Bone marrow (tissue), 2 donors: ENCODE measurements around the gene GRM3.

ENCODE experiments used
- DNase-seq, 2 donors: peaks; one replicate each; lab custom pipeline; 2025; lab: John Stamatoyannopoulos, UW

GRM3 gene

DNA sequence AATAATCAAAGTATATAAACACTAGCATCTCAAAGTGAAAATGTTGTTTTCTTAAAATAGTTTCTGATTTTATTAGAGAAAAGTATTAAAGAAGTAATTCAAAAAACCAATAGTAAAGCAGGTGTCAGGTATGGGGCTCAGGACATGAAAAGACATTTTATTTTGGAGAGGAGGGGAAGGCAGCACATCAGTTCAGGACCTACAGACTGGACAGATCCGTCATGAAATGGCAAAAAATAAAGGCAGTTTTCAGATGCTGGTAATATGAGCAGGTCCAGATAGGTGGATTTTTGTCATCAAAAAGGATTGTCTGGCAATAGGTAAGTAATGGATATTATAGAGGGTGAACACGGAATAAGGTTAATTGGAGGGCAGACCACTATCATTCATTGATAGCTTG is 49.0 kb downstream of the GRM3 start:
- DNase-seq, result no peak

DNA sequence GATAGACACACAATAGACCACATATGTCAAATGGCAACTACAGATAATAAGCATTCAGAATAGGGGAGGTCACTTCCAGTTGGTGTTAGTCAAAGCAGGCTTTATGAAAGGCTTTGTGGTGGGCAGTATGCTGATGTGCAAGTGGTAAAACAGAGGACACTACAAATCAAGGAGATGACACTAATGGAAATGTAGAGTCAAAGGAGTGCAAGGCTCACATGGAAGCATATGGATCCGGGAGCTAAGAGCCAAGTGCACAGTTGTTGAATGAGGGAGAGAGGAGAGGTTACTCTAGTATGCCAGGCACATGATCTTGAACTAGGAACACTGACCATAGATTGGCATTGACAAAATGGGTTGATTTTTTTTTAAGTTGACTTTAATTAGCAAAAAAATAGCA is 62.7 kb downstream of the GRM3 start:
- no peak for DNase-seq

DNA sequence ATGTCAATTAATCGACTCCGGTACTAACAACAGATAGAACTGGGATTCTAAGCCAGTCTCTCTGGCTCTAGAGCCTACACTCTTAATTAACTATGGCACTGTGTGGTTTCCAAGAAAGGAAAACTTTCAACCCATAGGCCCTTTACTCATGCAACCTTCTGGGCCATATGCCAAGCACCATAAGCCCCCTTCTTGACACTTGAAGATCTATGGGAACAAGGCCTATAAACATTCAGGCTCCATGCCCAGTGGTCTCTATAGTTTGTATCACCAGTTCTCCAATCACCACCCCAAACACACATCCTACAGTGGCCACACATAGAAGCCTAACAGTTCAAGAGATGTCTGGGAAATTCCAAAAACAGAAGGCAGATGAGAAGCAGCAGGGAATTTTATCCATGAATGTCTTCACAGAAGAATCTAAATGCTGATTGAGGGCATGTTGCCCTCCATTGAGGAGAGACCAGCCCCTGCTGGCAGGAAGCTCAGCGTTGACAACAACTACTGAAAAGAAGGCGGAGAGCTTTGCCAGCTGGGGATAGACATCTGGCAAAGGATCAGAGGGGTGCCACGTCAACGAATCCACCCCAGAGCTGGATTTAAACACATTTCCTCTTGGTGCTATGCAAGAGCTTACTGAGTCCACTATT is 64.4 kb downstream of the GRM3 start:
- no peak for DNase-seq

DNA sequence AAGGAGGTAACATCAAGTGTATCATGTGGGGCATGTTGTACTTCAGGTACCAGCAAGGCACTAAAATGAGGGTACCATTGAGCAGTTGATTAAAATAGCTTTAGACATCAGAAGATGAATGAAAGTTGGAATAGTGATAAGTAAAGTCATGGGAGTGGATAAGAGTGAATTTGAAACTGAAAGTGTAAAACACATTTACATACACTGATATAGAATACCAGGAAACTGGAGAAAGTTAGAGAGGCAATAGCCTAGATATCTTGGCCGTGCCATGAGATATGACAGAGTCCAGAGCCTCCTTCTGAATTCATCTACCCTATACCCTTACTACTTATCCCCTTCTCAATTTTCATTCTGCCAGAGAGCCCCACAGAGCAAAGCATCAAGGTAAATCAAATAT is 76.6 kb downstream of the GRM3 start:
- no peak for DNase-seq

DNA sequence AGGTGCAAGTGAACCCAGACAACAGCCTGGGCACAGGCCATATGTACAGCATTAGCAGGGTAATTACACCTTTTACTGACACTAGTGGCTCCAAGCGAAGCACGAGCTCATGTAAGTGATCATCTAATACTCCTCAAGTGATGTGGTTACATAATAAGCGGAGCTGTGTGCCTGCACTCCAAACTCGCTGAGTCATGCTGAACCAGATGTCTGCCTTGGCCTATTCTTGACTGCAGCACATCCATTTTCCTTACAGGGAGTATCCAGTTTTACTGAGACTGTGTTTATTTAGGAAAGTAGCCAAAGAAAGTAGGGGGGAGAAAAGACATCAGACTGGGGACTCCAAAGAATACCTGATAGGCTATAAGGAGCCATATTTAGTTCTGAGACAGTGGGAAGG is 90.1 kb downstream of the GRM3 start:
- no peak for DNase-seq

DNA sequence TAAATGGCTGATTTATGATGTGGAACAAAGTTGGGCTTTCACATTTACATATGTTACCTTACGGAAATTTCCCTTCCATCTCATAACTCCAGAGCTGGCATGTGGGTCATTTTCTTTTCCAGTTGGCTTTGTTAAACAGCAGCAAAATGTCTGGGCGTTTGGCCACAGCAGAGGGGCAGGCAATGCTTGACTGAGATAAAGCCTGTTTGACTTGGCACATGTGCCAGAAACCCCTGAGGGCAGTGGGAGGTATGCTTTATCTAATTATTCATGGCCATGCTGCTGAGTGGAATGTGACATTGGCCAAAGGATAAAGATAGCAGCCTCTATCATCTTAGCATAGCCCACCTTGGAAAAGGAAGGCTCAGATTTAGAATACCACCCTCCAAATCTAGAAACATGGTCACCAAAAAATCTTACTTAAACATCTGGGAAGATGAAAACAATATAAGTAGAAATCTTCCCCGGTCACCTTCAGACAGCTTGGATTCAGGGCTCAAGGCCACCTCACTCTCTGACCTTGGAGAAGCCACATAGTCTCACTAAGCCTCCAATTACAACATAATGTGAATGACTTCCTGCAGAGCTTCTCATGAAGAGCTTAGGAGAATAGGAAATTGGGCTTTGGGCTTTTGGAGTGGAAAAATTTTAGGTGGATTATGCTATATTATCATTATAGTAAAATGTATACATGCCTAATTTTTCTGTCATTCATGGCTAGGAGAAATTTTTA is 101.5 kb downstream of the GRM3 start:
- no peak for DNase-seq

DNA sequence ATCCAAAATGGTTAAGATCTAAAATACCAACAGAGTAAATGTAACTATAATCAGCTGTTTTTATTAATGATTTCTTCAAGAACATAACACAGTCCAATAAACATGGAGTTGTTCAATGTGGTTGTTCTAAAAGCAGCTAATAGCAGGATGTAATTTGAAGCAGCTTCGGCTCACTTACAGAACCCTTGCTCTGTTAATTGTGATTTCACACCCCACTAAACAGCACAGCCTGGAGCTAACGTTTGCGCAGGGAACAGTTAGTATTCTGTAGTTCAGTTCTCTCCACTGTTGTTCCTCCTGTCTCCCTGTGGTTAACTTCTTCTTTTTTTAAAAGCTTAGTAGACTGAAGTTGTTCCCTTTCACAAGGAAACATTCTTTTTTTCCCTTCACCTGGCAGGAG is 104.0 kb downstream of the GRM3 start:
- DNase-seq, result no peak

DNA sequence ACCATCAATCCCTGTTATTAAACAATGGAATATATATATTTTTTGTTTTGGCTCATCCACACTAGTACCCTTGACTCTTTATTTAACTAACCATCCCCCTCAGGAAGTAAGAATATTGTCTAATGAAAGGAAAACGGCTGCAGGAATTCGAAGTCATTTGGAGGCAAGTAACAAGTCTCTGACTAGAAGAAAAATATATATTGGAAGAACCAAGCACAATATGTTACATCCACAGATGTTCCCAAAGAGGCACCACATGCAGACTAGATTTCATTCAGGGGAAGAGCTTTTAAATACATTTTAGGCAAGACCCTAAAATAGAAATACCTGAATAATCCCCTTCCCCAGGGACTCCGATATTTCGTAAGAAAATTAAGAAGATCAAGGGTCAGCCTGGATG is 104.5 kb downstream of the GRM3 start:
- no peak for DNase-seq

DNA sequence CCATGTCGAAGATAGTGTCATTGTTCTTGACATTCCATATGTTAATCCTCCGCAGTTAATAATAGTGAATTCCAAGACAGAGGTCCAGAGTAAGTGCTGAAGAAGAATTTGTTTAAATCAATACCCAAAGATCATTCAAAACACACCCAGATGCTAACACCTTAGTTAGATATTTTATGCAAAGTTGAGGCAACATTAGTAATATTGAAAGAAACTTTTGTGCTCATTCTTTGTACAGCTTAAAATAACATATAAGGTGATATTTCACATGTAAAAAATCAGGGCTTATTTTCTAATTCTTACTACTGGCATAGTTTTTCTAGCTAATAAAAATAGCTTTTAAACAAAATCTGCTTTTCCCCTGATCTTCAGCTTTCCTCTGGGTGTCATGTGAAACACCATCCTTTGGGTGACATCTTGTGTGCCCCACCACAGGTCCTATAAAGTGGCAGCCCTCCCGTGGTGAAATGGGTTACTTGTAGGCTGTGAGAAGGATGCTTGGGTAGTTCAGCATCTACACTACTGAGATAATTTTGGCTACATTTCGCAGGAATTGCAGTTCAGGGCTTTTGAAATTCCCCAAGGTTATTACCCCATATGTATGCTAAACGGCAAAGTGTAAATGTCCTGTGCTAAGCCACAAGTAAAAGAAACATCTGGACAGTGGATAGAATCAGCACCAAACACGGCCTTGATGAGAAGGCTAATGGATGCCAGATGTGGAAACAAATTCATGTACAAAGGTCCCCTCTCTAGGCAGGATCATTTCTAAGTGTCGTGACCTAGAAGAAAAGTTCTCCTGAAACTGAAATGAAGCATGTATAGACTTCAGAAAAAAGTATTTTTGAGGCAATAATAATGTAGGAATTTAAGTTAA is 105.4 kb downstream of the GRM3 start:
- DNase-seq, result no peak

DNA sequence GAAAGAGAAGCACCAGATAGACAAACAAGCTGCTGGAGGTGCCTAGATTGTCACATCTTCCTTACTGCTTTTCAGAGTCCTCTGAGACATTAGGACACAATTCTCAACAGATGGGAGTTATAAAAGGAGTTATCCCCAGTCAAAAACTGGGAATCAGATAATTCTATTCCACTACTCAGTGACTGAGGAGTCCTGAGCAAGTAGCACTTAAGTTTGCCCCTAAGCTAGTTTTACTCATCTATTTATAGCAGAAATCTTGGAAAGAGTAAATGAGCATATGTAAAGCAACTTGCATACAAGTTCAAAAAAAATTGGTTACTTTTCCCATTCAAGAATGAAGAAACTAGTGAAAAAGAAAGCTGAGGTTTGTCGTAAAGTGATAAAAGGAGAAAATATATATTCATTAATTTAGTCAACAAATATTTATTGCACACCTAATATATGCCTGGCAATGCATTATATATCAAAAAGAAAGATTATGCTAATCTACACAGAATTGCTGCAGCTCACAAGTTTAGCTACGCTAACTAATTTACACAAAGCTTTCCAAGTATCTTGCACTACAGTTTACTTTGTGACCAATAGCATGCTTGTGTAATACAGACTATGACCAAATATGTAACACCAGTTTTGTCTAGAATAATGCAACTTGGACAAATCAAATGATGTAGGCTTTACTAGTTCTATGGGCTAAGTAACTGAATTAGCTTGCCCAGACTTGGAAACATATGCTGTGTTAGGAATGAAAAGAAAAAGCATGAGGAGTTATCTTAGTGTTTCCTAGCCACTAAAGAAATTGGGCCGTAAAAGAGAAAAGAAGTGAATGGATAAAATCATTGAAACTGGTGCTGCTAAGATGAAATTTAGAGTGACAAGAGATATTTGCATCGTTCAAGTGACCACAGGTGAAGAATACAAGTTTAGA is 106.3 kb downstream of the GRM3 start:
- no peak for DNase-seq

DNA sequence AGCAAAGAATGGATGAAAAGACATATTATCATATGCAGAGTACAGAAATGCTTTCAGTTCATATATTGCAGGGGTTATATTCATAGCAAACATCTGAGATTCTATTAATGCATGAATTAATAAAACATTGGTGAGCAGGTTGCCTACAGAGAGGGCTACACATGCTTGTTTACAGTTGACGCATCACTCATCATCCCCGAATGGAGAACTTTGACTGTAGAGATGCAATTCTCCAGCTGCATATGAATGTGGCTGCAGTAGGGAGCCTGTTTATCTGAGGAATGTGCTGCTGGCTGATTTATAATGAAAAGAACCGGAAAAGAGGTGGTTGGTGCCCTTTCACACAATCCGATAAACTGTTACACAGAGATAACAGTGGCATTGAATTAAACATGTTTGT is 116.5 kb downstream of the GRM3 start:
- DNase-seq, result no peak

DNA sequence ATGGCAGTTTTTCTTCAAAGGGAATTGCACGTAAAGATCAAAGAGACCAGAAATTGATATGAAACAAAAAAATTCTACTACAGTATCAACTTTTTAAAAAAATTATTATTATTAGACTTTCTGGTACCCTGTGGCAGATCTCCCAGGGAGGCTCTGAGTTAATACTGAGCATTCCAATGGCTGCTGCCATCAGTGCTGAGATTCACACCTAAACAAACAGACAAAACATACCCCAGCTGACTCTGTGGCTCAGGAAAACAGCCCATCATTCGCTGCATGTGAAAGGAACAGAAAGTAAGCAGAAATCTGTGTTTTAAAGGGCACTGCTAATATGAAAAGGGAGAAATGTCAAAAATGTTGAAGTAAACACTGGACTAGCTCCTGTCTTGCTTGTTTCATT is 118.4 kb downstream of the GRM3 start:
- DNase-seq, result no peak

DNA sequence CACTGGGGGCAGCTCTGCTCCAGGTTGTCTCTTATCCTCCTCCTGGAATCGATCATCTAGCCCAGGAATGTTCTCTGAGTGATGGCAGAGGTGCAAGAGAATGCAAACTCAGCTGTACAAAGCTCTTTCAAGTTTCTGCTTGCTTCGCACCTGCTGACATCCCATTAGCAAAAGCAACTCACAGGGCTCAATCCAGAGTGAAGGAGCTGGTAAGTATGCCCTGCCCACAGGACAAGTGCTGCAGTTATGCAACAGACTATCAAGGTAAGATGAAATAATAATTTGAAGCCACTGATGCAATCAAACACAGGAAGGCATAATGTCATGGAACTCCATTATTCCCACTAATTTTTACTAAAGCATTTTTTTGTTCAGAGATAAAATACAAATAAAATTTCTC is 122.2 kb downstream of the GRM3 start:
- DNase-seq, result no peak

DNA sequence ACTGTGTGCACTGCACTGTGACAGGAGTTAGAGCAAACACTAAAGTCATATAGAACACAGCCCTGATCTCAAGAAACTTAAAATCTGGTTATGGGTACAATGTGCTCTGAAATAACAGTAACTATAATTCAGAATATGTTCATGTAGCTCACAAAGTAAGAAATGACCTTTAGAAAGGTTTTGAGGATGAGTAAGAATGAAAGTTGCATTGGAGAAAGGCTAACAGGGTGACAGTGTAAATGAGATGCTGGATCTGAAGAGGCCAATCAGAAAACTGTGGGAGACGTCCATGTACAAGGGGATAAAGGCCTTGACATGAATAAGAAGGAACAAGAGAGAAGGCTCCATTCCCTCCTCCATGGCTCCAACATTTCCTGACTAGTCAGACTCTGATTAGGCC is 124.7 kb downstream of the GRM3 start:
- DNase-seq, result no peak

DNA sequence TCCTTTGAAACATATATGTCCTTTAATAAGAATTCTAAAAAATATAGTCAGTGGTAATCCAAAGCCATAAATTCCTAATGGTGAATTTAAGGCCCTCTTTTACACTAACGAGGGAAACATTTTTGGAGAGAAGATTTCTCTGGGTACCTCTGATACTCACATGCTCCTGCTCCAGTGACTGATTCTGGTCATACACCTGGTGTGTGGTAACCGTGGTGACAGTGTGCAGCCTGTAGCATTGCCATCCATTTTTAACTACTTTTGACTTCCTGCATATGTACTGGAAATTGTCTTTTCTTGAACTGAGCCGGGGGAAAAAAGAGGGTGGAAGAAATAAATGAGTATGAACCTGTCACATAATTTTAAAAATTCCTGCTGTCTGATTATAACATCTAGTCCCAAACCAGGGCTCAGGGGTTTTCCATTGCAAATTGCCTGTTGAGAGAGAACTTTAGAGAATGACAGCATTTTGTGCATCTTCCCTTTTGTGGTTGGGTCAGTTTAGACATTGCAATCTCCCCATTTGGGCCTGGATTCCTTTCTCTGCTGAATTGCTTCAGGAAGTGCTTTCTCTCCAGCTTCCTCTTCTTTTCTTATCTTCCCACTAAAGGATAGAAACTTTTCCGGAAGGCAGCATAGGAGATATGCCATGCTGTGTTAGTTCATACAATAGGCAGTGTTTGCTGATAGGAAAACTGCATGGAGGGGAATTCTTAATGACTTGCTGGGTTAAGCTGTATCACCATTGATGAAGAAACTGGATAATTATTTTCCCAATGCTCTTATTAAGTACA is 125.5 kb downstream of the GRM3 start:
- DNase-seq, result no peak

DNA sequence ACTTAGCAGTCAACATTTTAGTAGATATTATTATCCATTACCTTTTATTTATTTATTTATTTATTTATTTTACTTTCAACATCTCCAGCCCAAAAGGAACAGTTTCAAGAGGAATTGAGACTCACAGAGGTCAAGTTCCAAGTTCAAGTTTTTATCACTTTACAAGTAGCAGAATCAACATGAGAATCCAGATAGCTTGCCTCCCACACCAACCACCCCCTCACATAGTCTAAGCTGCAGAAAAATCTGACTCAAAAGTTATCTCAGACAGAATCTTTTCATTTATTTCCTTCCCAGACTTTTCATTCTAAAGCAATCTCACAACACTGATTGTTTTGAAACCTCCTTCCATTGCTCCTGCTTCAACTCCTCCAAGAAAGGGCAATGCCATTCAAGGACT is 129.6 kb downstream of the GRM3 start:
- DNase-seq, result no peak

DNA sequence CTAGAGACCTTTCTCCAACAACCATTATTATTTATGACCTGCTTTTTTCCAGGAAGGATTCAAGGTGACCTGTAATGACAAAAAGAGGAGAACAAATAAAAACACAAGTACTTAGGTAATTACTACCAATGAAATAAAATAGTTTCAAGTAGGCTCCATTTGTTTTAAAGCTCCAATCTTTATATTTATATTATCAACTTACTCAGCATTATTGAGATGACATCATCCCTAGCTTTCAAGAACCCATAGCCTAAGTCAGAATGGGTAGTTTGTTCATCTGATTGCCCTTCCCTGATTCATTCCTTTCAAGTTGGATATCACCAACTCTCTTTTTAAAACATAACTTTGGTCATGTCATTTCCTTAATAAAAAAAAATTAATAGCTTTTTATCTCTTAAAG is 131.5 kb downstream of the GRM3 start:
- no peak for DNase-seq

DNA sequence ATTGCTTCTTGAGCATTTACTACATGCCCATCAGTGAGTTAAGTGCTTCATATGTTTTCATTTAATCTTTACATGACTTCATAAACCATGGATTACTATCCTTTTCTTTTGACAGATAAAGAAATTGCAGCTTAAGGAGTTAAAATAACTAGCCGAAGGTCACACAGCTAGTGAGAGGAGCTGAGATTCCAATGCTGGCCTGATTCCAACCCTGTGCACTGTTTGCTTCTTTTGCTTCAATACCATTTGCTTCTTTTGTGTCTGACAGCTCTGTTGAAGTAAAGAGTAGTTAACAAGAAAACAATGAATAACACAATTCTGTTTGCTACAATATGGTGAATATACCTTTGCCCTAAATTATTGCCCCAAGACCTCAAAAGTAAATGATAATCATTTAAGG is 132.4 kb downstream of the GRM3 start:
- no peak for DNase-seq

DNA sequence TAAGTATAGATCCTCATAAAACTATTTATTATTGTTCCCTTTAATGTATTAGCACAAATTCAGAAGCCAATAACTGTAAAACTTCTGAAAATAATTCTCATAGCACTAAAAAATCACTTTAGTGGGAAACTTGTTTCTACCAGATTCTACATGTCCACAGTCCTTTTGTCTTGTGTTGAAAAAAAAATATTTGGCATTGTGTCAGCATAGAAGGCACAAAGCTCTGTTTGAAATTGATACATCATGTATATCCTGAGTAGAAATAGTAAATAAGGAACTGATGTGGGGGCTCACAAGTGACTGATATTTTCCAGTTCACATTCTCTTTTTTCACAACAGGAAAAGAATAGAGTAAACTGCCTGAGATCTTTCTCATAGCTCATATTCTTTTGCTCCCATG is 134.6 kb downstream of the GRM3 start:
- no peak for DNase-seq

DNA sequence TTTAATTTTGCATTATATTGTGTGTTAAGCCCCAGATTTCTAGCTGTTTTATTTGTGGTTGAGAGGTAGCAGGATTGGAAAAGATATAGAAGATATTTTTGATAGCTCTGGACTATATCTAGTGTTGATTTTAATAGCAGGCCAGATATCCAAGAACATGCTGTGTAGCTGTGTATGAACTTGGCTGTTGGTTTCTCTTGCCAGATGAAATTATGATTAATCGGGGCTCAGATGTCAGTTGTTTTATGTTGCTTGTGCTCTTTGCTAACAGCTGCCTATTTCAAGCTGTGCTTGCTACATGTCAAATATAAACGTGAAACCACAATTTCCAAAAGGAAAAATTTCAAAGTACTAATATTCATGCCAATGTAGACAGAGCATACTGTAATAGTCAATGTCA is 141.1 kb downstream of the GRM3 start:
- no peak for DNase-seq

DNA sequence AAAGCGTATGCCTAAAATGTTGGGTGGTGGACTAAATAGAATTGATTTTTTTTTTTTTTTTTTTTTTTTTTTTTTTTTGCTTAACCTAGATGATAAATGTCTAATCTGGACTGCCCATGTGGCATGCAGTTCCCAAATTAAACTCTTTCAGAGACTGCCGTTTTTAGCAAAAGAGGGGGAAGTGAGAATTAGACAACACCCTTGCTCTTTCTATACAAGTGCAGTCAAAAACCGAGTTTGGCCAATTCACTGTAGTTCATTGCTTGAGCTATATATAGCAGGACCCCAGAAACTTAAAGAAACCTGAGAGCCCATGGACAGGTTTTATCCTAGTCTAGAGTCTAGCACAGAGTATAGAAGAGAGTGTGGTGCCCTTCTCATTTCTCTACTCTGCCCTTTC is 141.9 kb downstream of the GRM3 start:
- no peak for DNase-seq
